ENCODE results near the gene CCDC38. TPM values are rescaled to one million over a fixed set of nuclear protein-coding genes. Genes with fewer than 3 reads are reported as not detected.

CCDC38 gene
- polyA plus RNA-seq, 2 donors: not detected

DNA sequence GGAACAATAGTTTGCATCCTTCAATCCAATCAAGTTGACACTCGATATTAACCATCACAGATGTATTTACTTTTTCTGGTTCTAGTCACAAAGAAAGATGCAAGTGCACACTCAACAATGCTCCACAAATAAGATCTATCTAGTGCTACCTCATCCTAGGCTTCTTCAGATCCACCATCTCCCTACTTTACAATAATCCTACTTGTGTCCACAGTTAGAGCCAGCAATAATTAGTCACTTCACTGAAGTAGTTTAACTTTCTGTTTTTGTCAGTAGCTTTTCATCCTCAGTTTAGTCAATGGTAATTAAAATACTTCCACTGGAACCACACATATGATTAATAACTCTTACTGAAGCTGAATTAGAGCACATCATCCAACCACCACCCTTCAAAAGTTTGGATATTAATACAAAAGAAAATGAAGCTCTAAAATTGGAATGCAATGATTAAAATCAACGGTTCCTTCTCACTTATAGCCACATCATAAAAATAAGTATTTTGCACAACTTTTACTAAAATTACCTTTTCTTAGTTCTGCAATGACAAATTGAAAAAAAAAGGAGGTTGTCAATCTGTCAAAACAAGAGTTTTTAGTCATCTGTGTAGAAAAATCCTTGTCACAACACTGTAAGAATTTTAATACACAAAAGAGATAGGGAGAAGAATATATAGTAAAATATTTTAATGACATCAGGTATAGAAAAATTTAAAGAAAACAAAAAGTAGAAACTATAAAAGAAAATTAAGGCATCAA, 111.9 kb downstream of the CCDC38 start:
- 61 to 70% methylated on average over 2 of the region's 2 CpGs for WGBS, 2 donors
- H3K27ac ChIP-seq (ENCODE audit: low read depth in 2 of 2, low read length in 1 of 2): no peak overlapping the region
- H3K36me3 ChIP-seq (ENCODE audit: control insufficient read depth in 2 of 2, insufficient read depth in 2 of 2, low read length in 1 of 2): no peaks in the 10 kb centered on the region
- H3K9me3 ChIP-seq (ENCODE audit: control insufficient read depth in 2 of 2, insufficient read depth in 1 of 2, low read depth in 1 of 2, low read length in 1 of 2): no peaks in the 10 kb centered on the region
- no peak overlapping the region for H3K4me3 ChIP-seq (ENCODE audit: low read depth in 1 of 2, low read length in 2 of 2)
- no peaks in the 10 kb centered on the region for H3K4me1 ChIP-seq (ENCODE audit: control insufficient read depth in 2 of 2, insufficient read depth in 2 of 2, low read length in 1 of 2)
- H3K27me3 ChIP-seq (ENCODE audit: control insufficient read depth in 1 of 2, insufficient read depth in 2 of 2, low read length in 2 of 2): no peaks in the 10 kb centered on the region

DNA sequence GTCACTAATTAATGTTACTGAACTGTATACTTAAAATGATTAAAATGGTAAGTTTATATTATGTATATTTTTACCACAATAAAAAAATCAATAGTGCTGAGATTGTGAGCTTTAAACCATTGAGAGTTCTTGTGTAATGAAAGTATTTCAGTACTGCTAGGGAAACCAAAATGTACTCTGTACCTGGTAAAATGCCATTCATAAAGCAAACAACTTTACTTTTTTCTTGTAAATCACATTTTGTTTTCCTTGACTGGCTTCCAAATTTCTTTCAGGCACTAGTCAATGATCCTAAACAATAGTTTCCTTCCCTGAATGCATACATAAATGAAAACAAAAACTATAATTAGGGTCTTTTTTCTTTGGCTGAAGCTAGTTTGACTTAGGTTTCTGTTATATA, 113.0 kb downstream of the CCDC38 start:
- Histone ChIP-seq H3K36me3 (ENCODE audit: control insufficient read depth in 2 of 2, insufficient read depth in 2 of 2, low read length in 1 of 2) (no peaks in the 10 kb centered on the region), H3K27ac (ENCODE audit: low read depth in 2 of 2, low read length in 1 of 2) (no peak overlapping the region), H3K4me3 (ENCODE audit: low read depth in 1 of 2, low read length in 2 of 2) (no peak overlapping the region), H3K9me3 (ENCODE audit: control insufficient read depth in 2 of 2, insufficient read depth in 1 of 2, low read depth in 1 of 2, low read length in 1 of 2) (no peaks in the 10 kb centered on the region), H3K4me1 (ENCODE audit: control insufficient read depth in 2 of 2, insufficient read depth in 2 of 2, low read length in 1 of 2) (no peaks in the 10 kb centered on the region), H3K27me3 (ENCODE audit: control insufficient read depth in 1 of 2, insufficient read depth in 2 of 2, low read length in 2 of 2) (no peaks in the 10 kb centered on the region)

DNA sequence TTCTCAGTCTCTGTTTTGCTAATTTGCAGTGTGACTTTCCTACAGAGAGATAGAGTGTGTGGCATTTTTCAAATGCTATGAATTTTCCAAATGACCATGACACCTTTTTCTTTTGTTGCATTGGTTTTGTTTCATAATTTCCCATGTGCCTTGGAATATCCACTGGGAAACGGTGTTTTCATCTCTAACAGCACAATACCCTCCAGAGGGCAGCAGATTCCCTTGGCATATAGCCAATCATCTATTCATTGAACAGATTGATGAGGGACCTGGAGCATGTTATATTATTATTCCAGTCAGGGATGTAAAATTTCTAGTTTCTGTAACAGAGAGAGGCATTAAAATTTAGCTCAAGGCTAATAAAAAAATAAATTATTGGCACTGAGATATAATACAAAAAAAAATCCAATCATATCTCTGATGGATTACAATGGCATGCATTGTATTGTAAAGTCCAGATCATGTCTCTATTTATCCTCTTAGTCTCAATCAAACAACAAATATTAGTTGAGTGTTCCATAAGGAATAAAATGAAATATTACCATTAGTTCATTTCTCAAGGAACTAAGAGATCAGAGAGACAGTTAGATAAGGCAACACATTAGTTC, 122.2 kb downstream of the CCDC38 start:
- H3K36me3 ChIP-seq (ENCODE audit: control insufficient read depth in 2 of 2, insufficient read depth in 2 of 2, low read length in 1 of 2): no peaks in the 10 kb centered on the region
- H3K27ac ChIP-seq (ENCODE audit: low read depth in 2 of 2, low read length in 1 of 2): no peak overlapping the region
- H3K27me3 ChIP-seq (ENCODE audit: control insufficient read depth in 1 of 2, insufficient read depth in 2 of 2, low read length in 2 of 2): no peaks in the 10 kb centered on the region
- no peaks in the 10 kb centered on the region for H3K9me3 ChIP-seq (ENCODE audit: control insufficient read depth in 2 of 2, insufficient read depth in 1 of 2, low read depth in 1 of 2, low read length in 1 of 2)
- 0 to 3% methylated on average over 1 of the region's 1 CpG for WGBS, 2 donors
- H3K4me3 ChIP-seq (ENCODE audit: low read depth in 1 of 2, low read length in 2 of 2): no peak overlapping the region
- no peaks in the 10 kb centered on the region for H3K4me1 ChIP-seq (ENCODE audit: control insufficient read depth in 2 of 2, insufficient read depth in 2 of 2, low read length in 1 of 2)

Other genes starting within 250 kb of the CCDC38 start
- gene NTN4, start 151.8 kb downstream of the CCDC38 start, polyA plus RNA-seq: 1 to 10 TPM; 3.8 to 6.2 TPM
- 100 to 1,000 TPM in 1 of 2 donors, 10 to 100 TPM in 1; 43.4 to 100 TPM for gene SNRPF, start 83.7 kb downstream of the CCDC38 start, polyA plus RNA-seq
- gene AMDHD1, start 717 bp upstream of the CCDC38 start, polyA plus RNA-seq: under 1 TPM; 0.33 TPM
- gene HAL, start 53.7 kb upstream of the CCDC38 start, polyA plus RNA-seq: 1 to 10 TPM; 1.1 to 2.0 TPM
- 10 to 100 TPM; 48.9 to 93.2 TPM for gene LTA4H, start 93.0 kb upstream of the CCDC38 start, polyA plus RNA-seq

All from esophagus (tissue), 2 donors.